Measurements from ENCODE around the gene LTK. TPM values are rescaled to one million over a fixed set of nuclear protein-coding genes. Genes with fewer than 3 reads are reported as not detected.

LTK gene
- total RNA-seq, 2 donors from 2014 or later = 0.44 to 0.57 TPM

- 85 to 91% methylated on average over 5 to 7 of the region's 7 CpGs for WGBS, 2 experiments (ENCODE audit: insufficient coverage in 1 of 2, insufficient read length in 1 of 2)
- DNase-seq = no peak
- Mint-ChIP-seq H3K9me3 (no peaks in the 10 kb centered on the region), H3K4me1 (peaks cover 4% of the 10 kb centered on the region), H3K27ac (no peak overlapping the region), H3K36me3 (ENCODE audit: low read depth) (no peaks in the 10 kb centered on the region), H3K4me3 (no peak overlapping the region), H3K27me3 (ENCODE audit: insufficient read depth) (peaks cover 95% of the 10 kb centered on the region)
- H3K9ac ChIP-seq (ENCODE audit: extremely low read depth, low read length, poor library complexity, severe bottlenecking) = no peak overlapping the region
- no peaks in the 10 kb centered on the region for H3K9me3 ChIP-seq (ENCODE audit: control insufficient read depth, low read length)
- H3K27ac ChIP-seq (ENCODE audit: low read depth, low read length) = no peak overlapping the region
- H3K4me3 ChIP-seq (ENCODE audit: low read length) = no peak overlapping the region
- H3K4me1 ChIP-seq (ENCODE audit: control insufficient read depth, insufficient read depth, low read length) = no peaks in the 10 kb centered on the region
- H3K27me3 ChIP-seq (ENCODE audit: control insufficient read depth, insufficient read depth, low read length, poor library complexity, severe bottlenecking) = peaks cover 96% of the 10 kb centered on the region
- no peak for TF ChIP-seq CTCF (conservative IDR thresholded peaks at IDR 0.05)
- H3K36me3 ChIP-seq (ENCODE audit: control insufficient read depth, insufficient read depth, low read length) = no peaks in the 10 kb centered on the region
Measured at GRCh38 chr15:41507820-41508290, 5.8 kb downstream of the LTK start.

DNA sequence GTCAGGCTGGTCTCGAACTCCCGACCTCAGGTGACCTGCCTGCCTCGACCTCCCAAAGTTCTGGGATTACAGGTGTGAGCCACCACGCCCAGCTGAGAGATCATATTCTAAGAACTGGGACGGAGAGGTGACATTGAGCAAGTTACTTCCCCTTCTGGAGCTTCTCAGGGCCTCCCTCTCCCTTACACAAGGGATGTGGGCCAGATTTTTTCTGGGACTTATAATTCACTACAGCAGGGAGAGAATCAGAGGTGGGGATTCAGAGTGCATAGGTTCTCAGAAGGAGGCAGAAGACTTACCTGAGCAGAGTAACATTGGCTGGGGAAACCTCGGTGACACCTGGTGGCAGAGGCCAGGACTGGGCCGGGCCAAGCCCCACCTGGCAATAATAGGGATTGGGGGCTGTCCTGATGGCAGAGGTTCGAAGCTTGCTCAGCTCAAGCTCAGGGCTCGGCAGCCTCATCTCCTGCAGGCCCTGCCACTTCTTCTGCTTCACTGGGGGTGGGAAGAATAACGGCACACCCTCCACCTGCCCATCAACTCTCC lies 6.8 kb downstream of the LTK start:
- Histone ChIP-seq H3K9ac (ENCODE audit: extremely low read depth, low read length, poor library complexity, severe bottlenecking) (no peak overlapping the region), H3K27ac (ENCODE audit: low read depth, low read length) (no peak overlapping the region), H3K36me3 (ENCODE audit: control insufficient read depth, insufficient read depth, low read length) (no peaks in the 10 kb centered on the region), H3K4me1 (ENCODE audit: control insufficient read depth, insufficient read depth, low read length) (peaks cover 1% of the 10 kb centered on the region), H3K9me3 (ENCODE audit: control insufficient read depth, low read length) (no peaks in the 10 kb centered on the region), H3K27me3 (ENCODE audit: control insufficient read depth, insufficient read depth, low read length, poor library complexity, severe bottlenecking) (peaks cover 96% of the 10 kb centered on the region), H3K4me3 (ENCODE audit: low read length) (no peak overlapping the region)
- no peaks in the 10 kb centered on the region for H3K4me1 Mint-ChIP-seq
- no peak overlapping the region for H3K27ac Mint-ChIP-seq
- WGBS, 2 experiments (ENCODE audit: insufficient coverage in 1 of 2, insufficient read length in 1 of 2) = 69 to 75% methylated on average over 3 to 10 of the region's 10 CpGs
- H3K4me3 Mint-ChIP-seq = no peak overlapping the region
- peak; percentile 86 for DNase-seq
- peak; percentile 75 for TF ChIP-seq CTCF (conservative IDR thresholded peaks at IDR 0.05)
- no peaks in the 10 kb centered on the region for H3K9me3 Mint-ChIP-seq
- H3K36me3 Mint-ChIP-seq (ENCODE audit: low read depth) = no peaks in the 10 kb centered on the region
- peaks cover 95% of the 10 kb centered on the region for H3K27me3 Mint-ChIP-seq (ENCODE audit: insufficient read depth)

- peaks cover 98% of the 10 kb centered on the region for H3K27me3 Mint-ChIP-seq (ENCODE audit: insufficient read depth)
- Histone ChIP-seq H3K27ac (ENCODE audit: low read depth, low read length) (no peak overlapping the region), H3K9ac (ENCODE audit: extremely low read depth, low read length, poor library complexity, severe bottlenecking) (no peak overlapping the region), H3K27me3 (ENCODE audit: control insufficient read depth, insufficient read depth, low read length, poor library complexity, severe bottlenecking) (peaks cover 96% of the 10 kb centered on the region), H3K4me3 (ENCODE audit: low read length) (no peak overlapping the region), H3K9me3 (ENCODE audit: control insufficient read depth, low read length) (no peaks in the 10 kb centered on the region), H3K36me3 (ENCODE audit: control insufficient read depth, insufficient read depth, low read length) (no peaks in the 10 kb centered on the region), H3K4me1 (ENCODE audit: control insufficient read depth, insufficient read depth, low read length) (peaks cover 4% of the 10 kb centered on the region)
- no peak for TF ChIP-seq CTCF (conservative IDR thresholded peaks at IDR 0.05)
- no peak overlapping the region for H3K4me3 Mint-ChIP-seq
- DNase-seq = no peak
- H3K4me1 Mint-ChIP-seq = peaks cover 5% of the 10 kb centered on the region
- no peak overlapping the region for H3K27ac Mint-ChIP-seq
- no peaks in the 10 kb centered on the region for H3K9me3 Mint-ChIP-seq
- no peaks in the 10 kb centered on the region for H3K36me3 Mint-ChIP-seq (ENCODE audit: low read depth)
- WGBS, 2 experiments (ENCODE audit: insufficient coverage in 1 of 2, insufficient read length in 1 of 2) = 85 to 92% methylated on average over 2 to 4 of the region's 4 CpGs
Measured at GRCh38 chr15:41505776-41506175, 7.9 kb downstream of the LTK start.
